H1 (cell line): ENCODE measurements around the gene PSME4. TPM values are rescaled to one million over a fixed set of nuclear protein-coding genes. Genes with fewer than 3 reads are reported as not detected.

Experiments
- CTCF ChIA-PET: fragments of 300-600 bp; sonication (Branson Sonifier 250); formaldehyde crosslinking; loops from one replicate; lab custom pipeline; 2021; ENCODE audit not compliant: partially characterized antibody; lab: Charles Lee
- POLR2A ChIA-PET: fragments of 300-600 bp; sonication (Branson Sonifier 250); formaldehyde crosslinking; loops from one replicate; lab custom pipeline; 2021; ENCODE audit warnings: inconsistent platforms; ENCODE audit not compliant: partially characterized antibody; lab: Charles Lee
- DNase-seq, 2 experiments: peaks; one replicate each; pipeline versions ENCODE4 v3.0.0 to v3.0.0-alpha.2; 2010 to 2022; ENCODE audit warnings: low spot score in 2 of 2, low read depth in 1 of 2, mixed read lengths in 1 of 2
- FAIRE-seq: peaks from 2 replicates; lab custom pipeline; 2011; peaks lifted over from hg19 to GRCh38; lab: Jason Lieb, UNC
- H2AFZ ChIP-seq: 2 replicates; pipeline ENCODE4 v1.8.1; 2012; ENCODE audit warnings: low read length, inconsistent platforms
- H2AK5ac ChIP-seq: 2 replicates; pipeline ENCODE4 v1.6.1; 2013; ENCODE audit warnings: low read depth, low read length
- H2BK120ac ChIP-seq: replicated peaks from 2 replicates; pipeline ENCODE3; 2013; ENCODE audit warnings: low read depth, low read length, inconsistent platforms
- H2BK12ac ChIP-seq: 2 replicates; pipeline ENCODE4 v1.6.1; 2013; ENCODE audit warnings: low read depth, low read length
- H2BK15ac ChIP-seq: 2 replicates; pipeline ENCODE4 v1.6.1; 2013; ENCODE audit warnings: low read length
- H2BK20ac ChIP-seq: 2 replicates; pipeline ENCODE4 v1.6.1; 2013; ENCODE audit warnings: low read length
- H2BK5ac ChIP-seq: 2 replicates; pipeline ENCODE4 v1.6.1; 2013; ENCODE audit warnings: low read depth, low read length
- H3K14ac ChIP-seq: 2 replicates; pipeline ENCODE4 v1.6.1; 2013; ENCODE audit warnings: inconsistent platforms; ENCODE audit not compliant: insufficient read length
- H3K18ac ChIP-seq: 2 replicates; pipeline ENCODE4 v1.6.1; 2013; ENCODE audit warnings: low read length; ENCODE audit errors: extremely low read depth
- H3K23ac ChIP-seq: 2 replicates; pipeline ENCODE4 v1.6.1; 2013; ENCODE audit warnings: inconsistent platforms; ENCODE audit not compliant: insufficient read length
- H3K23me2 ChIP-seq: 2 replicates; pipeline ENCODE4 v1.6.1; 2013; ENCODE audit warnings: low read depth, low read length
- H3K27ac ChIP-seq: 2 replicates; pipeline ENCODE4 v1.6.1; 2011; ENCODE audit warnings: low read depth, low read length, inconsistent platforms
- H3K27me3 ChIP-seq, 4 experiments: replicated peaks in 1 of 4; 1 replicate in 1 of 4; 2 replicates in 3 of 4; pipeline versions ENCODE4 v1.6.1 to v1.8.1; 2011 to 2013; ENCODE audit warnings: low read length in 3 of 4, mild to moderate bottlenecking in 3 of 4, inconsistent platforms in 2 of 4, mixed read lengths in 2 of 4, moderate library complexity in 1 of 4; ENCODE audit not compliant: control insufficient read depth in 3 of 4, insufficient read depth in 3 of 4; ENCODE audit errors: extremely low read depth in 1 of 4
- H3K36me3 ChIP-seq, 4 experiments: 2 replicates each; pipeline versions ENCODE4 v1.6.1 to v1.8.1; 2011 to 2013; ENCODE audit warnings: mild to moderate bottlenecking in 4 of 4, low read length in 3 of 4, moderate library complexity in 2 of 4, control low read depth in 1 of 4, inconsistent platforms in 1 of 4; ENCODE audit not compliant: insufficient read depth in 4 of 4, control insufficient read depth in 2 of 4
- H3K4ac ChIP-seq: replicated peaks from 2 replicates; pipeline ENCODE3; 2013; ENCODE audit warnings: low read length, low read depth, mixed read lengths, inconsistent platforms; ENCODE audit not compliant: insufficient read length
- H3K4me1 ChIP-seq, 4 experiments: replicated peaks in 1 of 4; 1 replicate in 1 of 4; 2 replicates in 3 of 4; pipeline versions ENCODE4 v1.6.1 to v1.8.1; 2011 to 2013; ENCODE audit warnings: low read length in 3 of 4, inconsistent platforms in 2 of 4, mixed read lengths in 1 of 4; ENCODE audit not compliant: insufficient read depth in 4 of 4, control insufficient read depth in 3 of 4
- H3K4me2 ChIP-seq, 2 experiments: 2 replicates each; pipeline versions ENCODE4 v1.6.1 to v1.8.1; 2011 to 2013; ENCODE audit warnings: low read depth in 2 of 2, low read length in 2 of 2, control low read depth in 1 of 2, inconsistent platforms in 1 of 2, mild to moderate bottlenecking in 1 of 2; ENCODE audit not compliant: insufficient read depth in 1 of 2
- H3K4me3 ChIP-seq, 4 experiments: fragments of 200-600, 300-600 bp in 1 of 4; sonication (generic), shearing (Covaris generic), sonication (Bioruptor Twin) in 1 of 4; 2 replicates each; pipeline versions ENCODE4 v1.5.1 to v1.8.1; 2011 to 2016; ENCODE audit warnings: low read length in 4 of 4, low read depth in 3 of 4, control low read depth in 2 of 4, inconsistent platforms in 2 of 4, mild to moderate bottlenecking in 2 of 4, mixed read lengths in 1 of 4, moderate library complexity in 1 of 4; ENCODE audit not compliant: insufficient read depth in 2 of 4; ENCODE audit errors: extremely low read depth in 1 of 4
- H3K56ac ChIP-seq: replicated peaks from 2 replicates; pipeline ENCODE3; 2013; ENCODE audit warnings: low read depth, mild to moderate bottlenecking, mixed read lengths, low read length, inconsistent platforms; ENCODE audit not compliant: insufficient read length
- H3K79me1 ChIP-seq: 2 replicates; pipeline ENCODE4 v1.6.1; 2013; ENCODE audit warnings: low read depth, low read length, control low read depth
- H3K79me2 ChIP-seq, 2 experiments: 2 replicates each; pipeline versions ENCODE4 v1.6.1 to v1.8.1; 2012 to 2013; ENCODE audit warnings: low read length in 2 of 2, mild to moderate bottlenecking in 2 of 2, inconsistent platforms in 1 of 2; ENCODE audit not compliant: insufficient read depth in 2 of 2, control insufficient read depth in 1 of 2
- H3K9ac ChIP-seq, 4 experiments: replicated peaks in 1 of 4; 1 replicate in 1 of 4; 2 replicates in 3 of 4; pipeline versions ENCODE4 v1.6.1 to v1.8.1; 2011 to 2013; ENCODE audit warnings: low read depth in 3 of 4, low read length in 3 of 4, control low read depth in 2 of 4, mild to moderate bottlenecking in 2 of 4, moderate library complexity in 2 of 4, inconsistent platforms in 1 of 4; ENCODE audit errors: extremely low read depth in 1 of 4
- H3K9me3 ChIP-seq, 2 experiments: 2 replicates each; pipeline versions ENCODE4 v1.6.1 to v1.8.1; 2012 to 2013; ENCODE audit warnings: mild to moderate bottlenecking in 2 of 2, moderate library complexity in 2 of 2, control low read depth in 1 of 2, inconsistent platforms in 1 of 2, low read depth in 1 of 2, low read length in 1 of 2, mixed read lengths in 1 of 2; ENCODE audit not compliant: insufficient read depth in 2 of 2
- H4K20me1 ChIP-seq, 2 experiments: replicated peaks in 1 of 2; 2 replicates each; pipeline versions ENCODE3 to v1.8.1; 2011 to 2013; ENCODE audit warnings: inconsistent platforms in 2 of 2, low read length in 2 of 2, mild to moderate bottlenecking in 1 of 2; ENCODE audit not compliant: insufficient read depth in 2 of 2, control insufficient read depth in 1 of 2
- H4K5ac ChIP-seq: 2 replicates; pipeline ENCODE4 v1.6.1; 2013; ENCODE audit warnings: low read length, low read depth, mixed read lengths, inconsistent platforms; ENCODE audit not compliant: insufficient read length
- H4K8ac ChIP-seq: 2 replicates; pipeline ENCODE4 v1.8.0; 2013; ENCODE audit warnings: mild to moderate bottlenecking, moderate library complexity, low read length, inconsistent platforms; ENCODE audit not compliant: insufficient read depth; ENCODE audit errors: extremely low read depth
- H4K91ac ChIP-seq: replicated peaks from 2 replicates; pipeline ENCODE3; 2013; ENCODE audit warnings: low read length, mixed read lengths, inconsistent platforms; ENCODE audit not compliant: insufficient read length
- BACH1 ChIP-seq: IDR thresholded peaks from 2 replicates; pipeline ENCODE4 v1.6.1; 2012; ENCODE audit warnings: low read length, improper control_type of control experiment
- CHD1 ChIP-seq: IDR thresholded peaks from 2 replicates; pipeline ENCODE4 v1.6.1; 2012; ENCODE audit warnings: low read depth, low read length, improper control_type of control experiment
- FOSL1 ChIP-seq: IDR thresholded peaks from 2 replicates; pipeline ENCODE4 v1.6.1; 2011; ENCODE audit warnings: mild to moderate bottlenecking, low read depth, low read length, moderate library complexity; ENCODE audit not compliant: insufficient read depth
- GTF2F1 ChIP-seq: IDR thresholded peaks from 2 replicates; pipeline ENCODE4 v1.6.1; 2012; ENCODE audit warnings: low read depth, low read length, improper control_type of control experiment, borderline replicate concordance
- KDM5A ChIP-seq: fragments of 200-600 bp; IDR thresholded peaks from 2 replicates; pipeline ENCODE4 v1.7.1; 2012; ENCODE audit warnings: mild to moderate bottlenecking, low read length, inconsistent platforms, mixed read lengths
- POLR2AphosphoS5 ChIP-seq: IDR thresholded peaks from 2 replicates; pipeline ENCODE4 v1.6.1; 2011; ENCODE audit warnings: low read depth, low read length
- SIX5 ChIP-seq: IDR thresholded peaks from 2 replicates; pipeline ENCODE4 v1.6.1; 2011; ENCODE audit warnings: mild to moderate bottlenecking, low read depth, low read length
- SP1 ChIP-seq: IDR thresholded peaks from 2 replicates; pipeline ENCODE4 v1.6.1; 2011; ENCODE audit warnings: low read depth, low read length
- SP4 ChIP-seq: IDR thresholded peaks from 2 replicates; pipeline ENCODE4 v1.6.1; 2012; ENCODE audit warnings: low read length, inconsistent platforms
- TAF7 ChIP-seq: optimal IDR thresholded peaks from 2 replicates; pipeline ENCODE3; 2011; ENCODE audit warnings: low read depth, mild to moderate bottlenecking, inconsistent platforms, low read length, moderate library complexity, borderline replicate concordance
- TBP ChIP-seq: IDR thresholded peaks from 2 replicates; pipeline ENCODE4 v1.6.1; 2011; ENCODE audit warnings: low read depth, low read length, improper control_type of control experiment
- WGBS, 2 experiments: shearing (Covaris generic) in 1 of 2; methylation state at CpG; one replicate each; pipeline versions ENCODE4 v1.1.6 to v1.1.7; 2013 to 2015; ENCODE audit warnings: low lambda C conversion rate in 2 of 2, mixed read lengths in 2 of 2, inconsistent platforms in 1 of 2, low coverage in 1 of 2, missing lambda C conversion rate in 1 of 2; ENCODE audit not compliant: insufficient replicate concordance in 2 of 2, insufficient coverage in 1 of 2, insufficient read length in 1 of 2; ENCODE audit errors: extremely low coverage in 1 of 2, missing lambda C conversion rate in 1 of 2; 5-methylcytosine and 5-hydroxymethylcytosine counted together
- polyA plus RNA-seq, 7 experiments: library from polyadenylated mRNA; depleted of rRNA in 3 of 7; stranded (reverse) in 5 of 7; unstranded in 2 of 7; fragments of >200 nt in 5 of 7; fragments of 200-250 nt in 2 of 7; gene quantifications; 1 replicate in 5 of 7; 2 replicates in 1 of 7; 4 replicates in 1 of 7; pipeline versions ENCODE4 v1.2.1 to v1.2.3, GENCODE V29; 2011 to 2013; ENCODE audit warnings: missing spikeins in 2 of 7, mixed read lengths in 2 of 7
- total RNA-seq: library from RNA; stranded (reverse); fragmentation: NEBNext Ultra II Directional; extraction: Animal tissue kit (Norgen Biotek cat#: 25700); gene quantifications from 2 replicates; pipeline ENCODE4 v1.2.1, GENCODE V29; 2021
- TF ChIP-seq, protein P1 (sequence below): IDR thresholded peaks from 2 replicates; pipeline ENCODE4 v1.6.1; 2012; ENCODE audit warnings: low read length, inconsistent platforms
- TF ChIP-seq, protein P2 (sequence below): IDR thresholded peaks from 2 replicates; pipeline ENCODE4 v1.6.1; 2011; ENCODE audit warnings: low read length, improper control_type of control experiment

PSME4 gene
- total and polyA plus RNA-seq, 2 of the 8 experiments (the other 6 are each of a cell fraction or from before 2014, with no cell fraction given) = 42.2 to 116 TPM

DNA sequence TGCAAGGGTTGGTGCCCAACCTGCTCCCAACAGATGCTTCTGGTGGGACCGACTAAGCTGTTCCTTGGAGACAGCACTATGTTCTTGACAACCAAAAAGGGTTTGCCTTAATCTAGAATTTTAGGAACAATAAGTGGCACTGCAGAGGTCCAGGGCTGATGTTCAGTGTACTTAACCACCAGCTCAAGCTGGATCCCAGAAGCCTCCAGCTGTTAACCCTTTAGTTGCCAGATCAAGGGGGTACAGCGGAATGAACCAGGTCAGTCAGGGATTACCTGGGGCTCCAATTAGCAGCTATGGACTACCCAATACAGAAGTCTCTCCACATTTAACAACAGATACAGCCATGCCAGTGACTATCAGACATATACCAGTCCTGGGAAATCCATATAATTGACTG lies 114.5 kb downstream of the PSME4 start:
- no peaks in the 10 kb centered on the region for H3K27me3 ChIP-seq
- peaks cover 0 to 3% (median 0%) of the 10 kb centered on the region in 4 experiments; a peak in 1 of 8 replicates for H3K36me3 ChIP-seq
- H3K79me2 ChIP-seq = no peaks in the 10 kb centered on the region
- H3K56ac ChIP-seq = no peak overlapping the region
- 94% methylated on average over 2 of the region's 2 CpGs; no CpG with 5 or more reads in 1 of the 2 experiments for WGBS, 2 experiments
- ChIA-PET CTCF (no interaction called here), POLR2A (interaction anchor here (0.6 kb wide), 1 partner anchor 9 kb away, joined by 3 read pairs; no protein-coding TSS in a partner anchor)
- H3K14ac ChIP-seq = no peak overlapping the region
- no peak overlapping the region for H2BK5ac ChIP-seq
- H3K4ac ChIP-seq = no peak overlapping the region
- no peak overlapping the region for H4K8ac ChIP-seq
- no peak overlapping the region for H2BK15ac ChIP-seq
- no peak overlapping the region for H3K4me2 ChIP-seq
- no peaks in the 10 kb centered on the region for H3K79me1 ChIP-seq
- DNase-seq (no peak), FAIRE-seq (no peak)
- H2BK12ac ChIP-seq = no peak overlapping the region
- H3K9ac ChIP-seq = no peak overlapping the region
- H2BK20ac ChIP-seq = no peak overlapping the region
- peaks cover 0 to 2% of the 10 kb centered on the region in 2 experiments for H4K20me1 ChIP-seq
- H3K23ac ChIP-seq = no peak overlapping the region
- H4K5ac ChIP-seq = no peak overlapping the region
- no peak overlapping the region for H3K27ac ChIP-seq
- H2AK5ac ChIP-seq = no peak overlapping the region
- no peaks in the 10 kb centered on the region for H3K9me3 ChIP-seq
- no peak overlapping the region for H4K91ac ChIP-seq
- no peak overlapping the region for H3K18ac ChIP-seq
- H2AFZ ChIP-seq = no peak overlapping the region
- peaks cover 0 to 3% (median 0%) of the 10 kb centered on the region in 4 experiments; a peak in 2 of 7 replicates for H3K4me1 ChIP-seq
- H2BK120ac ChIP-seq = no peak overlapping the region
- H3K4me3 ChIP-seq = no peak overlapping the region
- H3K23me2 ChIP-seq = peaks cover 9% of the 10 kb centered on the region; the same call in 1 of the 2 replicates
- no peak for TF ChIP-seq TAF7
- TF ChIP-seq TBP = no peak
- no peak for TF ChIP-seq SP4
- TF ChIP-seq POLR2AphosphoS5 = no peak
- TF ChIP-seq CHD1 = no peak
- TF ChIP-seq KDM5A = no peak
- no peak for TF ChIP-seq SP1
- TF ChIP-seq GTF2F1 = no peak
- TF ChIP-seq, protein P1, sequence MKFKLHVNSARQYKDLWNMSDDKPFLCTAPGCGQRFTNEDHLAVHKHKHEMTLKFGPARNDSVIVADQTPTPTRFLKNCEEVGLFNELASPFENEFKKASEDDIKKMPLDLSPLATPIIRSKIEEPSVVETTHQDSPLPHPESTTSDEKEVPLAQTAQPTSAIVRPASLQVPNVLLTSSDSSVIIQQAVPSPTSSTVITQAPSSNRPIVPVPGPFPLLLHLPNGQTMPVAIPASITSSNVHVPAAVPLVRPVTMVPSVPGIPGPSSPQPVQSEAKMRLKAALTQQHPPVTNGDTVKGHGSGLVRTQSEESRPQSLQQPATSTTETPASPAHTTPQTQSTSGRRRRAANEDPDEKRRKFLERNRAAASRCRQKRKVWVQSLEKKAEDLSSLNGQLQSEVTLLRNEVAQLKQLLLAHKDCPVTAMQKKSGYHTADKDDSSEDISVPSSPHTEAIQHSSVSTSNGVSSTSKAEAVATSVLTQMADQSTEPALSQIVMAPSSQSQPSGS = no peak
- TF ChIP-seq FOSL1 = no peak
- TF ChIP-seq BACH1 = no peak
- TF ChIP-seq SIX5 = no peak
- TF ChIP-seq, protein P2, sequence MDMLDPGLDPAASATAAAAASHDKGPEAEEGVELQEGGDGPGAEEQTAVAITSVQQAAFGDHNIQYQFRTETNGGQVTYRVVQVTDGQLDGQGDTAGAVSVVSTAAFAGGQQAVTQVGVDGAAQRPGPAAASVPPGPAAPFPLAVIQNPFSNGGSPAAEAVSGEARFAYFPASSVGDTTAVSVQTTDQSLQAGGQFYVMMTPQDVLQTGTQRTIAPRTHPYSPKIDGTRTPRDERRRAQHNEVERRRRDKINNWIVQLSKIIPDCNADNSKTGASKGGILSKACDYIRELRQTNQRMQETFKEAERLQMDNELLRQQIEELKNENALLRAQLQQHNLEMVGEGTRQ = no peak
